ENCODE measurements around the gene PRSS57. TPM values are rescaled to one million over a fixed set of nuclear protein-coding genes. Genes with fewer than 3 reads are reported as not detected.

The PRSS57 gene
- polyA plus RNA-seq, 3 donors, result 0.16 to 1.4 (median 0.78) TPM

GRCh38 chr19:711254-711653 lies 16.0 kb upstream of the PRSS57 start:
- peaks cover 0 to 28% of the 10 kb centered on the region in 2 donors for H3K27me3 ChIP-seq (ENCODE audit: control insufficient read depth in 2 of 2, insufficient read depth in 2 of 2, low read length in 2 of 2)
- no peak overlapping the region for H3K4me2 ChIP-seq (replicated peaks; ENCODE audit: extremely low read depth, low read length, poor library complexity, severe bottlenecking)
- H3K9me3 ChIP-seq (replicated peaks in 1 of 2; ENCODE audit: control insufficient read depth in 1 of 2, insufficient read depth in 1 of 2, low read length in 2 of 2), result peaks cover 5 to 10% of the 10 kb centered on the region in 2 donors
- peaks cover 7 to 14% of the 10 kb centered on the region in 2 donors for H3K4me1 ChIP-seq (ENCODE audit: control insufficient read depth in 1 of 2, insufficient read depth in 2 of 2, low read length in 2 of 2)
- no peak overlapping the region for H3K9ac ChIP-seq (ENCODE audit: insufficient read depth, low read length, poor library complexity, severe bottlenecking)
- peaks cover 2 to 6% of the 10 kb centered on the region in 2 donors for H3K36me3 Mint-ChIP-seq
- peaks cover 23 to 42% (median 27%) of the 10 kb centered on the region in 3 donors for H3K27me3 Mint-ChIP-seq (ENCODE audit: low read depth in 3 of 3)
- no peak overlapping the region for H2AFZ ChIP-seq (ENCODE audit: insufficient read depth, low read depth, low read length, poor library complexity, severe bottlenecking)
- H3K9me3 Mint-ChIP-seq, result peaks cover 9 to 19% (median 12%) of the 10 kb centered on the region in 7 donors
- H3K36me3 ChIP-seq (replicated peaks in 1 of 2; ENCODE audit: control insufficient read depth in 1 of 2, insufficient read depth in 2 of 2, low read length in 2 of 2), result no peaks in the 10 kb centered on the region
- peak overlapping the region in 1 of 2 donors; percentile 46 for H3K4me3 Mint-ChIP-seq
- intact Hi-C loops (cut with micrococcal nuclease), result no loop called here
- no peak for DNase-seq
- no peak overlapping the region for H3K4me3 ChIP-seq (replicated peaks in 1 of 3; ENCODE audit: low read depth in 2 of 3, low read length in 3 of 3)
- no peaks in the 10 kb centered on the region for H3K79me2 ChIP-seq (ENCODE audit: insufficient read depth, low read length)
- no peaks in the 10 kb centered on the region for H4K20me1 ChIP-seq (ENCODE audit: insufficient read depth, low read length)
- no peaks in the 10 kb centered on the region for H3K4me1 Mint-ChIP-seq
- no peak overlapping the region for H3K27ac ChIP-seq (ENCODE audit: low read depth in 1 of 2, low read length in 2 of 2)
- no peak for TF ChIP-seq CTCF (IDR thresholded peaks at IDR 0.05)
- 100% methylated on average over 2 of the region's 8 CpGs for WGBS (ENCODE audit: insufficient coverage)
- H3K27ac Mint-ChIP-seq, result no peak overlapping the region

- Mint-ChIP-seq H3K27ac (no peak overlapping the region), H3K36me3 (peaks cover 2 to 6% of the 10 kb centered on the region in 2 donors), H3K4me3 (peak overlapping the region in 1 of 2 donors; percentile 46), H3K9me3 (peaks cover 8 to 16% (median 10%) of the 10 kb centered on the region in 7 donors), H3K27me3 (ENCODE audit: low read depth in 3 of 3) (peaks cover 24 to 43% (median 27%) of the 10 kb centered on the region in 3 donors), H3K4me1 (no peaks in the 10 kb centered on the region)
- H3K4me1 ChIP-seq (ENCODE audit: control insufficient read depth in 1 of 2, insufficient read depth in 2 of 2, low read length in 2 of 2), result peaks cover 7 to 14% of the 10 kb centered on the region in 2 donors
- H4K20me1 ChIP-seq (ENCODE audit: insufficient read depth, low read length), result no peaks in the 10 kb centered on the region
- no peak for TF ChIP-seq CTCF (IDR thresholded peaks at IDR 0.05)
- H2AFZ ChIP-seq (ENCODE audit: insufficient read depth, low read depth, low read length, poor library complexity, severe bottlenecking), result no peak overlapping the region
- H3K9ac ChIP-seq (ENCODE audit: insufficient read depth, low read length, poor library complexity, severe bottlenecking), result no peak overlapping the region
- H3K4me2 ChIP-seq (replicated peaks; ENCODE audit: extremely low read depth, low read length, poor library complexity, severe bottlenecking), result no peak overlapping the region
- H3K79me2 ChIP-seq (ENCODE audit: insufficient read depth, low read length), result no peaks in the 10 kb centered on the region
- peaks cover 0 to 28% of the 10 kb centered on the region in 2 donors for H3K27me3 ChIP-seq (ENCODE audit: control insufficient read depth in 2 of 2, insufficient read depth in 2 of 2, low read length in 2 of 2)
- 93% methylated on average over 18 of the region's 21 CpGs for WGBS (ENCODE audit: insufficient coverage)
- no peak for DNase-seq
- H3K9me3 ChIP-seq (replicated peaks in 1 of 2; ENCODE audit: control insufficient read depth in 1 of 2, insufficient read depth in 1 of 2, low read length in 2 of 2), result peaks cover 5 to 9% of the 10 kb centered on the region in 2 donors
- H3K4me3 ChIP-seq (replicated peaks in 1 of 3; ENCODE audit: low read depth in 2 of 3, low read length in 3 of 3), result no peak overlapping the region
- no peak overlapping the region for H3K27ac ChIP-seq (ENCODE audit: low read depth in 1 of 2, low read length in 2 of 2)
- no peaks in the 10 kb centered on the region for H3K36me3 ChIP-seq (replicated peaks in 1 of 2; ENCODE audit: control insufficient read depth in 1 of 2, insufficient read depth in 2 of 2, low read length in 2 of 2)
- intact Hi-C loops (cut with micrococcal nuclease), result no loop called here
These were observed 15.5 kb upstream of the PRSS57 start for GRCh38 chr19:710767-711166.

Measured in CD14-positive monocyte (primary cell).